8988T (cell line): ENCODE measurements around the gene ANO6.

Experiments used
- DNase-seq: peaks from one replicate; pipeline ENCODE4 v3.0.0; 2011

ANO6 gene

DNA sequence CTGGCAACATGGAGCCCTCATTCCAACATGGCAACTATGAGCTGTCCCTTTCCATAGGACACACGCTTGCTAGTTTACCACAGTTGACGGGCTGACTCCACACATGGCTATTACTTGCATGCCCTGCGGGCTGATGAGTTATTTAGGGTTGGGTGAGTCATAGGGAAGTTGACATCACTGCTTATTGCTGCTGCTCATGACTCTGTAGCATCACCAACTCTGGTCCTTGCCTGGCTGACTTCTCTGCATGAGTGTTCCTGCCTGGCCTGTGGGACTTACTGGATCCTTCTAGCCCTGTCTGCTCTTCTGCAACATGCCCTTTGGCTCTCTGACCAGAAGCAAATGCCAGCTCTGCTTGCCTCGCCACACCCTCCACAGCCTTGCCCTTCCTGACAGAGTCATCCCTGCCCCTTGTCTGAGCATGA is 199.5 kb downstream of the ANO6 start:
- peak; percentile 46 for DNase-seq

- no peak for DNase-seq
Measured at GRCh38 chr12:45416126-45416525, 200.2 kb downstream of the ANO6 start.

DNA sequence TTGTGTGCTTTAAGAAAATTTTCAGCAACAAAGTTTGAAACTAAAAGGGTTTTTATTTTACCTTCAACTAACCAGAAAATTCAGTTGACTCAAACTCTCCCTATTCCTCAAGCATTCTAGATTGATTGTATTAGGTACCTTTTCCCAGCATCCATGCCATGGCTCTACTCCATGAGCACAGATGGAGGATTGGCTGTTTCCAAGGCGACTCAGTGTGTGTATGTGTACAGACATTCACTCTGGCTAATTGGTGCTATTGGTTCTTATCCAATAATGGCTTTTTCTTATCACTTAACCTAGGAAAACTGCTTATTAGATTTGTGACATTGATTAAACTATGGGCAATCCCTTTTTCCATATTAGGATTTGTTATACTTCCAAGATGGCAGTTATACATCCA is 202.6 kb downstream of the ANO6 start:
- DNase-seq, result no peak

DNA sequence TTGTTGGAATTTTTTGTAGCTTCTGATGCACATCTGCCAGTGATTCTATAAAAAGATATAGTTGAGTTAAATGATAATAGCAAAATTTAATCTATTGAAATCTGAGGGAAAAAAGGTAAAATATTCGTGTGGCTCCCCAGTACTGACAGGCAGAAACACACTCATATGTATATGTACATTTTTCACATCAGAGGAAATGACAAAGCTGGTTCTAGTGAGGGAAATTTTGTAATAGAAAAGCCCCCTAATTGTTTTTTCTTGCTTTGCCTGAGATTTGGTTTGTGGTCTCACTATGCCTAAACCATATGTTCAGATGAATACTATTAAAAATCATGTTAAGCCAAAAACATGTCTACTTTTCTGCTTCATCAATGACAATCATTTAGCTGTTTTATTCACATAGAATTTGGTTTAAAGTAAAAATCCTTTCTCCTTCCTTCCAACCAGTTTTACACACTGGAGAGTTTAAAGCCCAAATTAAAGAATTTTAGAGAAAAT is 203.5 kb downstream of the ANO6 start:
- no peak for DNase-seq

DNA sequence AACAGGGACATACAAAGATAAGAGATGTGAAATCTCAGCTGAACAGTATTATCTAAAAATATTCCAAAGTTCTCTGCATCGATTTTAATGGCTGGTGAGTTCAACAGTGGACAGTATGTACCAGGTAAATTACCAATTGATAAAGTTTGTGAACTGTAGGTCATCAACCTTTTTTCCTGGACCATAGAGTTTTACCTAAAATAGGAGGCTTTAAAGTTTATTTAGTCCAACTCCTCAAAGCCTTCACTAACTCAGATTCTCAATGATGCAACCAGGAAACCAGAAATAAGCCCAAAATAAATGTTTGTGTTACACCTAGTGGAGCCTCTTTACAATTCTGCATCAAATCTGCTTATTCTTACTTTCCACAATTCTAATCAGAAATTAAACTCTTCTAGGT is 205.8 kb downstream of the ANO6 start:
- DNase-seq, result no peak

DNA sequence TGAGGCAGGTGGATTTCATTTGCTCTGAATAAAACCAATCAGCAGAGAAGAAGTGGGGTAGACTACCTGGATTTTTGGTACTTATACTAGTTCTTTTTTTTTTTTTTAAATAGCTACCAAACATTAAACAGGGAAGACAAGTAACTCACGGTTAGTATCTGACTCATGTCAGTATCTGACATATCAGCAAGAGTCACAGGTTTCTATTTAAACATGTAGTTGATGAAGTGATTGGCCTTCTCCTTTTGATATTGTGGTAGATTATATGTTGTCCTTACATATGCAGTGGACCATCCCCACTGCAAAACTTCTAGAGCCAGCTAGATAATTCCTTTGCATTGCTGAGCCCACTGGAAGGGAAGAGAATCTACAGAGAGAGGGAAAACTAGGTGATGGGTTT is 208.0 kb downstream of the ANO6 start:
- no peak for DNase-seq

- DNase-seq, result no peak
Measured at GRCh38 chr12:45425426-45425825, 209.5 kb downstream of the ANO6 start.

- DNase-seq, result no peak
Measured at GRCh38 chr12:45426294-45426693, 210.4 kb downstream of the ANO6 start.

DNA sequence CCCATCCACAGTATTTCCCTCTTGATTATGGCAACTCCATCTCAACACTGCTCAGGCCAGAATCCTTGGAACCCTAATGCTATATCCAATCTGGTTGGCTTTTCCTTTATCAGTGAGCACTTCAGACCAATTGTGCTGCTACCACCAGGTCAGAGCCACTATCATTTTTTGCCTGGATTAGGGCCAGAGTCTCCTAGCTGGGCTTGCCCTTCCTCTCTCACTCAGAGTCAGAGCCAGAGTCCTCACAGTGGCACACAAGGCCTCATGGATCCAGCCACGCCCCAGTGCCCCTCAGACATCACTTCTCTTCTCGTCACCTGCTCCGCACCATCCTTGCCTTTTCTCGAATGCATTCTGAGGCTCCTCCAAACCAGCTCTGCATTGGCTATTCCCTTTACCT is 211.1 kb downstream of the ANO6 start:
- no peak for DNase-seq

GRCh38 chr12:45429831-45430230 is 213.9 kb downstream of the ANO6 start:
- no peak for DNase-seq

DNA sequence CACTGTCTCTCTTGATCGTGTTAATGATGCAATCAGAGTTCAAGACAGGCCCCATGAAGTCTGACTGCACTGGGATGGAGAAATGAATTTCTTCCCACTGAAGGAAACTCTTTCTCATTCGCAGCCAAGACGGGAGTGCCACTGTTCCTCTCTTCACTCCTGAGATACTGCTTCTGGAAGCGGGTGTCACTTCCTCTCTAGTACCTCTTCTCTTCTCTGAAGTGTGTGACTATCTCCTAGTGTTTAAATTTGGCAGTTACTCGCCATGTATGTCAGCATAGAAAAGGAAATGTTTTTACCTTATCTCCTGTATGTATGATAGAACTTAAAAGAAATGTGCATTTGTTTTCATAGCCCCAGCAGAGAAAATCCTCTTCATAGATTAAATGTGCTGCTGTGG is 215.2 kb downstream of the ANO6 start:
- no peak for DNase-seq

DNA sequence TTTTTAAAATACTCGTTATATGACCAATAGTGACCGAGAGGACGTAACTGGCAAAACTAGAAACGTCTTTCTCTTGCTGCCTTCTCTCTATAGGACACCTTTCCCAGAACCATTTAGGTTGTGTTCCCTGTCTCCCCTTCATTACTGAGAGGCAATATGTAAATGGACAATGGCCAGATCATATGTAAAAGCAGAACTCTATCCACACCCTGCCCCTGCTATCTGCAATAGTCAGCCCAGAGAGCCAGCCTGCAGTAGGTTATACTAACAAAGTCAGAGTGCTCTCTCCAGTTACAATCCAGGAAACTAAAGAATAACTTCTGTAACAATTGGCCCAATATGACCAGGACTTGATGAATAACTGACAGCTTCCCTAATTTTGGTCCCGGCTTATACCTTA is 216.8 kb downstream of the ANO6 start:
- no peak for DNase-seq

- DNase-seq, result no peak
Measured at GRCh38 chr12:45433441-45433868, 217.6 kb downstream of the ANO6 start.

DNA sequence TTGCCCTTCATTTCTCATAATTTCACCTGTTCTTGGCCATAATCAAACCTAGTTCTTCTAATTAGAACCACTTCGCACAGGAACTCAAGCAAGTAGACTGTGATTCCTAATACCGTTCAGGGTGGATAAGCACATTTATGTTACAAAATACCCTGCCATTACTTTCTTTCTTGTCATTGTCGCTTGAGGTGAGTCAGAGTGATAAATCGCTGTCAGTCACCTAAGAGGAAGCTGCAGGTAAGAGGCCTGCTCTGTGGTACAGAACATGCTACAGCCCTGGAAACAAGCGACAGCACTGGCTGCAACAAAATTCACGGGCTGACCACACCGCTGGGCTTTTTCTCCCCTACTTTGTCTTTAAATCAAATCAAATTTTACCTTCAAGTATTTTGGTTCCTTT is 218.2 kb downstream of the ANO6 start:
- no peak for DNase-seq

DNA sequence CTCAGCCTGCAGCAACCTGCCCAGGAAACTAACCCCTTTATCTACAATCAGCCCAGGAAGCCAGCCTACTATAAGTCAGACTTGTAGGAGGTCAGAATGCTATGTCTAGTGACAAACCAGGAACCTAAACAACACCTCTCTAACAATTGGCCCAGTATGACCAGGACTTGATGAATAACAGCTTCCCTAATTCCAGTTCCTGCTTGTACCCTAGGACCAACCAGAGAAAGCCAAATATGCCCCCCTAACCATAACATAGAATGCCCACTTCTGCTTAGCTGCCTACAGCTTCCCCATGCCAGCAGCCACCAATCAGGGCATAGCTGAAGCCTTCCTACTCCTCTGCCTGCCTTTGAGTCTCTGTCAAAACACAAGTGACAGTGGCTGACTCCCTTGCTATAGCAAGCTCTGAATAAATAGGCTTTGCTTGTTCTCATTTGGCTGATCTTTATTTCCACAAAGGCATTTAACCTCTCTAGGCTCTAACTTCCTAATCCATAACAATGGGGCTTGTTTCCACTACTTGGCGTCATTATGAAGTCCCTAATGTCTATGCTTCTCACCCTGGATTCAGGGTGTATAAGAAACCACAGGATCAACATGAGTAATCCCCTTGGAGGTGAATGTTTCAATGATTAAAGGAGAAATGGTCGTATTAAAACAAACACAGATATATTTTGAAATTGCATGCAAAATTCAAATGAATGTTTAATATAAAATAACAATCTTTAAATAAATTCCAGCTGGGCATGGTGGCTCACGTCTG is 220.2 kb downstream of the ANO6 start:
- DNase-seq, result no peak

DNA sequence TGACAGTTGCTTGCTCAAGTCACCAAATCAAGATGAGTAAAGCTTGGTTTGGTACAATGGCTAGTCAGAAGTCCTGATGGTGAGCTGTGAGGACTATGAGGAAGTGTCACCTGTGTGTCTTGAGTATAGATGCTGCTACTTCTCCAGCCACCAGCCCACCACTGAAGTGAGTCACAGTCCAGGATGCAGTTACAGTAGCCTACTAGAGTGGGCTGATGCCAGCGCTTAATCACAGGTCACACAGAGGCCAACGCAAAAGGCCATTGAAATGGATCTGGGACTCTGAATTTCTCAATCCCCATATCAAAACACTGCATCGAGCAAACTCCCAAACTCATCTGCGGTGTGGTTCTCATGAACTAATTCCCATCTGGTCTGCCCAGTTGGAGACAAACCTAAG is 223.1 kb downstream of the ANO6 start:
- DNase-seq, result no peak

DNA sequence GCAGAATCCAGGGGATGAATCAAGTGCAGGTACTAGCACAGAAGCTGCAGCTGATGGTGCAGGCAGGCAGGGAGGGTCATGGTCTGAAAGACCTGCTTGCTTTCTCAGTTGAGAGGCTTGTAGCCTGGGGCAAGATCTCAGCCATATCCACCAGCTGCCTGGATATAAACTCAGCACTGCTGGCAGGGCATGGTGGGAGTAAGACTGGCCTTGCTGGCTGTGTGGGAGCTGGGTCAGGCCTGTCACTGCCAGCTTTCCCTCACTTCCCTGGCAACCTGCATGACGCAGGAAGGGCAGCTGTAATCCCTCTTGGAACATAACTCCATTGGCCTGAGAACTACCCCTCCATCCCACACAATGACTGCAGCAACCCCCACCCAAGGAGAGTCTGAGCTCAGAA is 230.1 kb downstream of the ANO6 start:
- DNase-seq, result no peak

GRCh38 chr12:45458238-45458637 is 242.3 kb downstream of the ANO6 start:
- no peak for DNase-seq

DNA sequence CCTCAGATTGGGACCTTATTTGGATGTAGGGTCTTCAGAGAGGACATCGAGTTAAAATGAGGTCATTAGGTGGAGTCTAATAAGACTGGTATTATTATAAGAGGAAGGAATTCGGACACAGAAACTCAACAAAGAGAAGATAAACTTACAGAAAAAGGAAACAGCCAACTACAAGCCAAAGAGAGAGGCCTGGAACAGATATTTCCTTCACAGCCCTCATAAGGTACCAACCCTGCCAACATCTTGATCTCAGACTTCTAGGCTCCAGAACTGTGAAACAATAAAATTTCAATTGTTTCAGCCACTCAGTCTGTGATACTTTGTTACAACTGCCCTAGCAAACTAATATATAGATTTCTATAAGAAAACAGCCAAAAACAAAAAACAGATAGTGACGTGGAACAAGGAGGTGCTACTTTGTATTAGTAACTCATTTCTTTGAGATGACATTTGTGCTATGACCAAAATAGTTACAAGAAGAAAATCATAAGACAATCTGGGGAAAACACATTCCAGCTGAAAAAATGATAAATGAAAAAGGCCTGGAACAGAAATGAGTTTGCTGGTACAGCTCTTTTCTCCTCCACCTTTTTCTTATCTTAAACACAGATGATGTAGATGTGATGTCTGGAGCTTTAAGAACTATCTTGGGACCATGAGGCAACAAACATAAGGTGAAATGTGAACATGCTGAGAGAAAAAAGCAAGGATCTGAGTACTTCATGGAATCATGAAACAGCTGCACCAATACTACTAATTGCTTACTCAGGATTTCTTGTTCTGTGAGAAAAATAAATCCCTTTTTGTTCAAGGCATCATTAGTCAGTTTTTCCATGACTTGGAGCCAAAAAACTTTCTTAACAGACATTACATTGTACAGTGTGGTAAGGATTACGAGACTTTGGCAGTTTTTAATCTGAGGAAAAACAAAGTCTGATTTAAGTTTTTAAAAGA is 243.2 kb downstream of the ANO6 start:
- DNase-seq, result no peak

DNA sequence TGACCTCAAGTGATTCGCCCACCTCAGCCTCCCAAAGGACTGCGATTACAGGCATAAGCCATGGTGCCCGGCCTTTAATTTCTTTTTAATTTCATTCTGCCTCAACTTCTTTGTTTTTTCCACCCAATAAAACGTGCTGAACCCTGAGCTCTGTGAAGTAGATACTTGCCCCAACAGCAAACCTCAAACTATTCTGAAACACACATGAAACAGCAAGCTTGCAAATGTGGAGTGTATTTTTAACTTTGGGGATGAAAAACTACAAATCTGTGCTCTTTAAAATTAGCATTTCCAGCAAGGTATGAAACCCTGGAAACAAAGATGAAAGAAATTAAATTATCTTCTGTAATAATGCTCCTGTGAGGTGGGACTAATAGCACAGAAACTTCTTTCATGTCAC is 246.6 kb downstream of the ANO6 start:
- DNase-seq, result no peak

- no peak for DNase-seq
Measured at GRCh38 chr12:45464699-45465098, 248.8 kb downstream of the ANO6 start.

GRCh38 chr12:45468751-45469615 is 253.1 kb downstream of the ANO6 start:
- DNase-seq, result no peak

DNA sequence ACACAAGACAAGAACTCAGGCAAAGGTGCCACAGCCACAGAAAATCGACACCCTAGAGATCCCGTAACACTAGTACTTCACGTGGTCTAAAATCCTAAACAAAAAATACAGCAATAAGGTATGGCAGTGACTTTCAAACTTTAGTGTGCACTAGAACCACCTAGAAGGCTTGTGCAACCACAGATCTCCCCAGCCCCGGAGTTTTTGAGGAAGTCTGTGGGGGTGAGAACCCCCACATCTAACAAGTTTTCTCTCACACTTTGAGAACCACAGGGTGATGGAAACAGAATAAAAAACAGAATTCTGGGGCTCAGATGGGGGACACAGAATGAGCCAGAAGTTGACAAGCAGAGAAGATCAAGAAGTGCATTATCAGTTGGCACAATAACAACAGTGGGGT is 254.0 kb downstream of the ANO6 start:
- no peak for DNase-seq
